GM13976 (cell line): ENCODE measurements around the gene HES5.

Experiments used
- DNase-seq: peaks from one replicate; pipeline ENCODE4 v3.0.0; 2012; ENCODE audit warnings: low spot score
- in situ Hi-C: fragments of 300-500 bp; cut with MboI; formaldehyde crosslinking; loops from one replicate; pipeline ENCODE4 v1.12.0; 2022; ENCODE audit warnings: low sequenced_read_pairs, mixed read lengths, inconsistent platforms; ENCODE audit not compliant: unreplicated experiment
- TF ChIP-seq, protein P1 (sequence below): IDR thresholded peaks from 2 replicates; pipeline ENCODE4 v1.5.1; 2012; ENCODE audit warnings: borderline replicate concordance, mild to moderate bottlenecking; ENCODE audit not compliant: insufficient read depth; ENCODE audit errors: extremely low read depth, missing control alignments, control extremely low read depth

The HES5 gene

DNA sequence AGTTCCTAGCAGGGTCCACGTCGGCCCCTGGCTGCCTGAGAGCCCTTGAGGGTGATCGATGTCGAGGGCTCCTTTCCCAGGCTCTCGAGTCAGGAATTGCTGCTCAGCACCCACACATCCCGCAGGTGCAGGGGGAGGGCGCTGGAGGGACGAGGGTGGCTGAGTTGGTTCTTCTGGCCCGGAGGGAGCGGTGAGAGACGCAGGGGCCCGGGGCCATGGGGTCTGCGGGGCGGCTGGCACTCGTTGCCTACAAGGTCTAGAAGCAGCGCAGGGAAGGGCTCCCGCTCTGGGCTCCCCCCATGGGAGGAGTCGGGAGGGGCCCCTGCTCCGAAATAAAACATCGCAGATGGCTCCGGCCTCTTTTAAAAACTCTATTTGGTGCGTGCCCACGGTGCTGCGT is 21.9 kb downstream of the HES5 start:
- in situ Hi-C loops: no loop called here

DNA sequence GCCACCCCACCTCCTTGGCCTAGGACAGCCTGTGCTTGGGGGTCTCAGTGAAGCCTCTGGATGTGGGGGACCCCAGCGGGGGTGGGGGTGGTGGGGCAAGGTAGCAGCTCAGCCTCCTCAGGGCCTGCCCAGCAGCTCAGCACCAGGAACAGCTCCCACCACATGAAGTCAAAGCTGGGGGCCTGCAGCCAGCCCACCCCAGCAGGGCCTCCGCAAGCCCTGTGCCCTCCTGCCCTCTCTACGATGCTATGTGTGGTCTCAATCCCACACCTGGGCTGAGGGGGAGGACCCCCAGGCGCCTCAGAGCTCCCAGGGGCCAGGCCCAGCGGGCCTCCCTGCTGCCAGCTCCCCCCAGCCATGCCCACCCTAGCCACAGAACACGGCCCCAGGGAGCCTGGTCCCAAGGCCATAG is 22.3 kb downstream of the HES5 start:
- TF ChIP-seq, protein P1, sequence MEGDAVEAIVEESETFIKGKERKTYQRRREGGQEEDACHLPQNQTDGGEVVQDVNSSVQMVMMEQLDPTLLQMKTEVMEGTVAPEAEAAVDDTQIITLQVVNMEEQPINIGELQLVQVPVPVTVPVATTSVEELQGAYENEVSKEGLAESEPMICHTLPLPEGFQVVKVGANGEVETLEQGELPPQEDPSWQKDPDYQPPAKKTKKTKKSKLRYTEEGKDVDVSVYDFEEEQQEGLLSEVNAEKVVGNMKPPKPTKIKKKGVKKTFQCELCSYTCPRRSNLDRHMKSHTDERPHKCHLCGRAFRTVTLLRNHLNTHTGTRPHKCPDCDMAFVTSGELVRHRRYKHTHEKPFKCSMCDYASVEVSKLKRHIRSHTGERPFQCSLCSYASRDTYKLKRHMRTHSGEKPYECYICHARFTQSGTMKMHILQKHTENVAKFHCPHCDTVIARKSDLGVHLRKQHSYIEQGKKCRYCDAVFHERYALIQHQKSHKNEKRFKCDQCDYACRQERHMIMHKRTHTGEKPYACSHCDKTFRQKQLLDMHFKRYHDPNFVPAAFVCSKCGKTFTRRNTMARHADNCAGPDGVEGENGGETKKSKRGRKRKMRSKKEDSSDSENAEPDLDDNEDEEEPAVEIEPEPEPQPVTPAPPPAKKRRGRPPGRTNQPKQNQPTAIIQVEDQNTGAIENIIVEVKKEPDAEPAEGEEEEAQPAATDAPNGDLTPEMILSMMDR: no peak
- DNase-seq: no peak
- in situ Hi-C loops: no loop called here

More for the DNA sequence above, 21.9 kb downstream of the HES5 start:
- no peak for DNase-seq
- TF ChIP-seq, protein P1: no peak

DNA sequence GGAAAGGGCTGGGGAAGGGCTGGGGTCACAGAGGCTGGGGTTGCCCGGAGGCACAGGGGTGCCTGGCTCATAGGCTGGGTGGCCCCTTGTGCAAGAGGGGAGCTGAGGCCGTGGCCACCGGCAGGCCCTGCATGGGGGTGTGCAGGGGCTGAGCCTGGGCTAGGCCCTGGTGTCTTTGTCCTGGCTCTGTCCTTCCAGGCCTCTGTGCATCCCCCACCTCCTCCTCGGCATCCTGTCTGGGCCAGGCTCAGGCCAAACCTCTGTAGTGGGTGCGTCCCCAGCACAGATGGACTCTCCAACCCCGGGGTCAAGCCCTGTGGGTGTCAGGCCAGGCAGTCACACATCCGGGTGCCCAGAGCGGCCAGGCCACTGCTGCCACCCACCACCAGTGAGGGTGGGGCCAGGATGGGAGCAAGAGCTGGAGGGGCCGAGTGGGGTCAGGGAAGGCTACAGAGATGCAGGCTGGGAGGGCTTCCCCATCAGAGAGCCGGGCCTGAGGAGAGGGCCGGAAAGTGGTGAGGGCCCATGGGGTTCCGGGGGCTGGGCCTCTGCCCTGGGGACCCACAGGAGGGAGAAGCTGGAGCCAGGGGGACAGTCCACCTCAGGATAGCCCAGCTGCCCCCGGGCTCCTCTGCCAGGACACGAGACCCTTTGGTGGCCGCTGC is 23.0 kb downstream of the HES5 start:
- in situ Hi-C loops: no loop called here
- no peak for DNase-seq
- TF ChIP-seq, protein P1: no peak

DNA sequence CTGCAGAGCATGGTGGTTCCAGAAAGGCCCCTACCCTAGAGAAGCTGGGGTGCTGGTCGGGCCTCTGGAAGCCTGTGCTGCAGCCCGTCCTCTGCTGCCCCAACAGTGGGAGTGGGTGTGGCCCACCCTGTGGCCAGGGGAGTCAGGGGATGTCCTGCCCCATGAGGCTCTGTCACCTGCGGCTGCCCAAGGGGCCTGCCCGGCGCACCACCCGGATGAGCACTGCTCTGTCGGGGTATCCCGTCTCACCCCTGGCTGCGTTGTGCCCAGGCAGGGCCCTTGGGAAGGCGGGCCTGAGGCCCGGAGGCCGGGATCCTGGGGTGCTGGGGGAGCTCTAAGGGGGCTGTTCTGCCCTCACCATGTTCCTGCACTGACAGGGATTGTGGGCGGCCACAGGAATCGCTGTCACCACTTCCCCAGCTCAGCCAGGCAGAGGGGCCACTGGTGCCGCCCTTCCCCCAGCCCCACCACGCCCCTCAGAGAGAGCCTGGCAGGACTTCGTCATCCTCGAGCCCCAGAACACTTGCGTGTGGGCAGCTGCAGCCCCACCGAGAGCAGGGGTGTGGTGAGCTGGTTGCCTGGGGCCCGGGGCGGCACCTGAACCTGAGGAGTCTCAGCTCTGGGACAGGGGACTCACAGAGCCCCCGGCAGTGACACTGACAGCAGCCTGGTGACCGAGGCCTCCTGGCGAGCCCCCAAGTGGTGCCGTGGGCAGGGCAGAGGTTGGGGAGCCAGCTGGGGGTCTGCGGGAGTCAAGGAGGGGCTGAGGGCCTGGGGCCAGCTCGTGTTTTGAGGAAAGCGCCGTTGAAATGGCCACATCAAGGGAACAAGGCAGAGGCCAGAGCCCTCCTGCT is 23.8 kb downstream of the HES5 start:
- TF ChIP-seq, protein P1: no peak
- DNase-seq: no peak
- in situ Hi-C loops: no loop called here

DNA sequence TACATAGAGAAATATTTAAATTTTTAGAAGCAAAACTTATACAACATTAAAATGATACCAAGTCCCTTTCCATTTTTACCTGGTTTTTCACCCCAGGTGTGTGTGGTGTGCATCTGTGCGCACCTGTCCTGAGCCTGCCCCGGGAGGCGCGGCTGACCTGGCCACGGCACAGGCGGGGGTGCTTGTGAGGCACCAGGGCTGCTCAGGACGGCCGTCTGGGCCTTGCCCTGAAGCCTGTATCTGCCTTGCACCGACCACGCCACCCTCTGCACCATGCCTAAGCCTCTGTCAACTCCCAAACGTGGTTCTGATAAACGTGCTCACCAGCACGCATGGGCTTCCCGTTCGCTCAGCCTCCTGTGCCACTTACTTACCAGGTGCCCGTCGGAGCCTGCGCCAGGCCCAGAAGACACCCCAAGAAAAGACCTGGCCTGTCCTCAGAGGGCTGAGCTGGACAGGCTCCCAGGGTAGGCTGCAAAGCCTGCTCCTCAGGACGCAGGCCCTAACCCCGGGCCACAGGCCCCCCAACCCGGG is 24.5 kb downstream of the HES5 start:
- DNase-seq: no peak
- in situ Hi-C loops: no loop called here
- TF ChIP-seq, protein P1: no peak

DNA sequence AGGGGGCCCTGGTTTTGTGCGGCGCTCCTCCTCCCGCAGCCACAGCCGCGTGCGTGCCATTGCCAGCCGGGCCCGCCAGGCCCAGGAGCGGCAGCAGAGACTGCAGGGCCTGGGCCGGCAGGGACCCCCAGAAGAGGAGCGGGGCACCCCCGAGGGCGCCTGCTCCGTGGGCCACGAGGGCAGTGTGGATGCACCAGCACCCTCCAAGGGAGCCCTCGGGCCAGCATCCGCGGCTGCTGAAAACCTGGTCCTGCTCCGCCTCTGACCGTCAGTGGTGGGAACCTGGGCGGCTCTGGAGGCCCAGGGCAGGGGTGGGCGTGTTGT is 25.2 kb downstream of the HES5 start:
- in situ Hi-C loops: no loop called here
- TF ChIP-seq, protein P1: no peak
- no peak for DNase-seq
